DMS79 (cell line): ENCODE data around the gene HPX.

Experiments
- DNase-seq: peaks from one replicate; lab custom pipeline; 2025; lab: John Stamatoyannopoulos, UW

Gene HPX

GRCh38 chr11:6459099-6459450 is 18.3 kb upstream of the HPX start:
- no peak for DNase-seq

GRCh38 chr11:6458352-6459098 is 17.7 kb upstream of the HPX start:
- DNase-seq = no peak

GRCh38 chr11:6457581-6458320 is 17.0 kb upstream of the HPX start:
- no peak for DNase-seq

GRCh38 chr11:6456361-6457073 is 15.7 kb upstream of the HPX start:
- no peak for DNase-seq

- DNase-seq = no peak
These were observed 14.3 kb upstream of the HPX start for GRCh38 chr11:6455070-6455469.

GRCh38 chr11:6453152-6453551 is 12.4 kb upstream of the HPX start:
- no peak for DNase-seq

DNA sequence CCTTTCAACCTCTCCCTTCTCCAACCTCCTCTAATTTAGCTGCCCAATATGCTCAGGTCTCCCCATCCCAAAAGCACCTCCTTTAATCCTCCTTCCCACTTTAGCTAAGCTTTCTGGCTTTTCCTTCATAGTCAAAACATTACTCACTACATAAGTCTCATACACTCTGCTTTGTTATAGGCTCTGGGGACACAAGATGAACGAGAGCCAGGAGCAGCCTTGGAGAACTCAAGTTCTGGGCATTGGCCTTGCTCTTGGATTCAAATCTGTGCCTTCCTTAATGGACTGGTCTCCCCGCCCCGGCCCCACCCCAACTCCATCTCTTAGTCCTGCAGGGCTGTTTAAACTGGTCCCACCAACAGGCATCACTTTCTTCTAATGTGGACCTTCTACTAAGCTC is 11.4 kb upstream of the HPX start:
- DNase-seq = no peak

GRCh38 chr11:6448574-6448973 is 7.8 kb upstream of the HPX start:
- DNase-seq = no peak

DNA sequence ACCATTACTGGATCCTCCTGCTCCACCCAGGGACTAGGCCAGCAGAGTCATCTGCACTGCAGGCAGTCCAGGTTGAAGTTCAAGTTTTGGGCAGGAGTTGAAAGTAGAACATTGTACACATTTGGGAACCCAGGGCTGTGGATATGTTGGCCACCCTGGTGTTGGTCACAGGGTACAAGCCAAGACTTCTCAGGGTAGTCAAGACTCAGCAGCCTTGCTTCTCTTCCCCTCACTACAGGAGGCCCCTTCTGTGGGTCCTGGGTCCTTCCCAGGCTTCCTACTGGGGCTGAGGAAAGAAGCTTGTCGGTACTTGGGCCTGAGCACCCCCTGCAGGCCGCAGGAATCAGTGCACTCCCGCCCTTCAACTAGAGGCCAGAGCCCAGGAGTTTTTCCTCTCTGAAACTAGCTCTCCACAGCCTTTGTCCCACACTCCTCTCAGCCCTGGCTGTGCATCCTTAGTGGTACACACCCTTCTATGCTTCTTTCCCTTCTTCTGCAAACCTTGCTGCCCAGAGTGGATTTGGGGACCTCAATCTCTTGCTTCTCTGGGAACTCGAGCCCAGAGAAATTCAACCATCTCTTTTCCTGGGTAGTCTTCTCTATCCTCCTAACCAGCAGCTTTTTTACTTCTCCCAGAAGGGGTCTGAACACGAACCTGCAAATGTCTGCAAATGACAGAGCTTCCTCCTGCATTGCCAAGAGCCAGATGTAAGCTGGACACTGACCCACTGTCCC is 2.6 kb upstream of the HPX start:
- no peak for DNase-seq

- DNase-seq = no peak
These were observed 1.7 kb upstream of the HPX start for GRCh38 chr11:6442441-6442840.

- DNase-seq = no peak
These were observed 1.7 kb downstream of the HPX start for GRCh38 chr11:6438979-6439571.

DNA sequence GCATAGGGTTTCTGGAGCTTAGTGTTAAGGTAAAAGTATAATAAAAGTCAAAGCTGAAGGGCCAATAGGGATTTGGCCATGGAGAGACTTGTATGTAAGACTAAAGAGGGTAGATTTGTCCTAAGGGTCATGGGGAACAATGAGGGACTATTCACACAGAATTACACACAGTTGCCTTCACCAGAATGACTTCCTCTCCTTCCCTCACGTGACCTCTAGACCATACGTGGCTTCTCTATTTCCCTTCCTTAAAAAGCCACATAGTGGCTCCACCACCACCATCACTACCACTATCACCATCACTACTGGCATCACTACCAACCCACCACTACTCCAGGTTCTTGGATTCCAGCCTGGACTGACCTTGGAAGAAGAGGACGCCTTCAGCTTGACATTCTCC is 2.8 kb downstream of the HPX start:
- DNase-seq = no peak

DNA sequence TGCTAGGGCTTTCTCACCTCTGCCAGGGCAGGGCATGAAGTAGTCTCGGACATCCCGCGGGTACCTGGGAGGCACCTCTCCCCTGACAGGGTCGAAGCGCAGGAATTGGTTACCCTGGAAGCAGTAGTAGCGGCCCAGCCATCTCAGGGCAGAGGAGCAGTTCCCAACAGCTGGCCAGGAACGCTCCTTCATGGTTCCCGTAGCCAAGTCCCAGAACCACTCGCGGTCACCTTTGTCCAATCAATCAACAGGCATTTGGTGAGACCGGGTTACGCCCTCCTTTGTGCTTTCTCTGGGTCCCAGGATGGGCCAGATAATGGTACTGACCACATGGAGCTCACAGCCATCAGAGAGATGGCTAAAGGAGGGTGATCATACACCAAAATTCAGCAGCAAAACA is 3.4 kb downstream of the HPX start:
- DNase-seq = no peak

DNA sequence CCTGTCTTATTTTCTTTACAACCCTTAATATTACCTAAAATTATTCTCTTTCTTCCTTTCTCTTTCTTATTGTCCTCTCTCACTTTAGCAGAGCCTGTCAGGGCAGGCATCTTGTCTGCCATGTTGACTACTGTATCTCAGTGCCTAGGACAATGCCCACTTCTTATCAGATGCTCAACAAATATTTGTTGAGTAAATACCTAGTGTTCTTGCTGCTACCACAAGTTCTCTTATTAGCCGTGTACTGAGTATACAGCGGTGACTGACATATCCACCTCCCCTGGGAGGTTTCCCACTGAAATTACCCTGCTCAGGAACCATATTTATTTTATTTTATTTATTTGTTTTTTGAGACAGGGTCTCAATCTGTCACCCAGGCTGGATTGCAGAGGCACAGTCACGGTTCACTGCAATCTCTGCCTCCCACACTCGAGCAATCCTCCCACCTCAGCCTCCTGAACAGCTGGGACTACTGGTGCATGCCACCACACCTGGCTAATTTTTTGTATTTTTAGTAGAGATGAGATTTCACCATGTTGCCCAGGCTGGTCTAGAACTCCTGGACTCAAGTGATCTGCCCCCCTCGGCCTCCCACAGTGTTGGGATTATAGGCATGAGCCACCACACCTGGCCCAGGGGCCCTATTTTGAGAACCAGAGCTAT is 6.7 kb downstream of the HPX start:
- DNase-seq = no peak

DNA sequence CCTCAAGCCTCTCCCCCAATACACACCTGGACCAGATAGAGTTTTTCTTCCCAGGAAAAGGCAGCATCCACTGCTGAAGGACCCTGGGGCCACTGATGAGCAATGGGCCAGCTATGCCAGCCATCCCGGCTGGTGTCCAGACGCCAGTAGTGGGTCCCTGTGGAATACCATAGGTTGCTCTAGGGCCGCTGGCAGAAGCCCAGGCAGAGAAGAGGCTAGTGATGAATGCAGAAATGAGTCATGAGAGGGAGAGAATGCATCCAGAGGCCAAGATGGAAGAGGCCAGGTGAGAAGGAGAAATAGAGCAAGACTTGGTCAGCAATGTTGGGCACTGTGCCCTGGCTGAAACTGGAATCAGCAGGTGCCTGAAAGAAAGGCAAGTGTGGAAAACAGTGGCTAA is 8.9 kb downstream of the HPX start:
- DNase-seq = no peak

DNA sequence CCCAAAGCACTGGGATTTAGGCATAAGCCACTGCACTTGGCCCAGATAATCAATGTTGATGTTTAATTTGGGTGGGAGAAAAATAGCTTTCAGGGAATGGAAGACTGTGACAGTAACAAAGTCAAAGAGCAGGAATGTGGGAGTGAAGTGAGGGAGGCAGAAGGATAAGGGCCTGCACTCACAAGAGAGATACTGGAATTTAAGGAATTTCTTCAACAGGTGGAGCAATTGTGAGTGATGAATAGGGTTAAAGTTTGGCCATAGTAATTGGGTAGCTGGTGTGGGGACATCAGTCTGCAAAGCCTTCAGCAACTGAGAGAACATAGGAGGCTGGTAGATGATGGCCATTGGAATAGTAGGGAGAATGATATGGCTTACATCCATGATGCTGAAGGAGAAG is 13.3 kb downstream of the HPX start:
- DNase-seq = no peak

GRCh38 chr11:6420677-6421076 is 20.1 kb downstream of the HPX start:
- no peak for DNase-seq

DNA sequence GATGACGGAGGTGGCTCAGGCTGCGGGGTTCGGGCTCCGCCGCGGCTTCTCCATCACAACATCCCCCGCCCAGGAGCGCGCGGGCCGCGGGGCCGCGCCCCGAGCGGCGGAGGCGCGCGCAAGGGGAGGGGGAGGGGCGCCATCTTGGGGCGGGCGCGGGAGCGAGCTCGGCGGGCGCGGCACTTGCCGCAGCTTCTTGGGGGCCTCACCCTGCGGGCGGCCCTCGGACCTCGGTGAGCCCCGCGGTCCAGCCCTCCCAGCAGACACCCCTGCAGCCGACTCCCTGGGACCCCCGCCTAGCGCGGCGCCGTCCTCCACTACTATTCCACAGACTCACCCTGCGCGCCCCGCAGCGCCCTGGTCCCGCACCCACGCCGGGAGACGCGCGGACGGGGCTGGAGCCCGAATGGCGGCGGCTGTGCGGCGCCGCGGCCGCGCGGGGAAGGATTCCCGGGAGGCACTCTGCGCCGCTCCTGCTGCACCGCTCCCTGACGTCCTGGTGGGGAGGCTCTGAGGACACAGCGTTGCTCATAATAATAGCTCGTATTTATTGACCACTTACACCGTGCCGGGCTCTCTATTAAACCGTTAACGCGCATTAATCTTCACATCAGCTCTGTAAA is 21.7 kb downstream of the HPX start, which contains the start of gene APBB1:
Gene APBB1, minus strand, starts transcription at position 86 of the 623 bp plus-strand sequence. CDS start 7,747 bp downstream, outside the sequence.
- peak; percentile 23 for DNase-seq

GRCh38 chr11:6418557-6419008 is 22.2 kb downstream of the HPX start:
- DNase-seq = no peak

DNA sequence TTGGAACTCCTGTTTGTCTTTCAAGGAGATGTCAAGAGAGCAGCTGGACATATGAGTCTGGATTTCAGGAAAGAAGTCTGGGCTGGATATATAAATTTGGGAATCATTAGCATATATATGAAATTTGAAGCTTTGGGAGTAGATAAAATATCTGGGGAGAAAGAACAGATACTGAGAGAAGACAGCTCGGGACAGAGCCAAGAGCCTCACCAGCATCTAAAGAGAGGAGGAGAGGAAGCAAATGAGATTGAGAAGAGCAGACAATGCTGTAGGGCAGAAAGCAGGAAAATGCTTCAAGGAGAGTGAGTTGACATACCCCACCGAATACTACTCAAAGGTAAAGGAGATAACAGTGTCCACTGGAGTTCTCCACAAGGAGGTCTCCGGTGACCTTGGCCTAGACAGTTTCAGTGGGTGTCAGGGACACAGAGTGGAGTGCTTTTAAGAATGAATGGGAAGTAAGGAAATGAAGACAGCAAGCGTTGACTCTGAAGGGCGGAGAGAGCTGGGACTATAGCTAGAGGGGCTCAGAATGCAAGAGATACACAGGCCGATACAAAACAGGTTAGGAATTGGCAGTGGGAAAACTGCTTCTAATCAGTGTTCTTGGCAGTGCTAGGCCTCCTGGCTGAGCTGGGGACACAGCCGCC is 22.8 kb downstream of the HPX start:
- DNase-seq = no peak
